Stomach (tissue), 4 donors: ENCODE data around the gene TEX9.
"Not testable (repeated sequence)": the region's sequence is repeated elsewhere in the genome, so short reads cannot be mapped to it uniquely, and the experiment has no call there.

Source experiments
- CTCF ChIP-seq, 7 experiments: fragments of 450-650 bp in 4 of 7; fragments of 200-600 bp in 3 of 7; sonication (generic) in 3 of 7; IDR thresholded peaks; one replicate each; pipeline ENCODE4 v1.5.1; 2016 to 2019; ENCODE audit warnings: antibody characterized with exemption in 7 of 7, control low read depth in 2 of 7, mild to moderate bottlenecking in 1 of 7
- EP300 ChIP-seq: sonication (generic); formaldehyde crosslinking; IDR thresholded peaks from one replicate; pipeline ENCODE4 v1.6.1; 2017; ENCODE audit warnings: antibody characterized with exemption
- POLR2A ChIP-seq, 4 donors: fragments of 450-650 bp; IDR thresholded peaks; one replicate each; pipeline ENCODE4 v1.6.1; 2016; ENCODE audit warnings: antibody characterized with exemption in 4 of 4, control low read depth in 2 of 4, mild to moderate bottlenecking in 1 of 4, moderate library complexity in 1 of 4

GRCh38 chr15:56316561-56316960 lies 48.7 kb upstream of the TEX9 start:
- not testable (repeated sequence) for TF ChIP-seq CTCF (IDR thresholded peaks at IDR 0.05); EP300; POLR2A (IDR thresholded peaks at IDR 0.05)
